Endodermal cell (in vitro differentiated cells): ENCODE results near the gene SMIM1. TPM values are rescaled to one million over a fixed set of nuclear protein-coding genes. Genes with fewer than 3 reads are reported as not detected.

Experiments used
- DNase-seq: peaks from one replicate; pipeline ENCODE4 v3.0.0-alpha.2; 2017
- H3K27ac ChIP-seq: 2 replicates; pipeline ENCODE4 v1.5.1; 2013; ENCODE audit warnings: mild to moderate bottlenecking, low read depth, low read length, moderate library complexity
- H3K27me3 ChIP-seq: 2 replicates; pipeline ENCODE4 v1.6.1; 2013; ENCODE audit warnings: mild to moderate bottlenecking, low read length, moderate library complexity; ENCODE audit not compliant: insufficient read depth, control insufficient read depth, poor library complexity, severe bottlenecking
- H3K36me3 ChIP-seq: 2 replicates; pipeline ENCODE4 v1.7.0; 2013; ENCODE audit warnings: mild to moderate bottlenecking, low read length, moderate library complexity; ENCODE audit not compliant: control insufficient read depth, insufficient read depth
- H3K4me1 ChIP-seq: one replicate; pipeline ENCODE4 v1.7.0; 2013; ENCODE audit warnings: low read length; ENCODE audit not compliant: control insufficient read depth, insufficient read depth
- H3K4me3 ChIP-seq: 2 replicates; pipeline ENCODE4 v1.5.1; 2013; ENCODE audit warnings: mild to moderate bottlenecking, low read length, moderate library complexity
- H3K9ac ChIP-seq: 2 replicates; pipeline ENCODE4 v1.6.1; 2013; ENCODE audit warnings: mild to moderate bottlenecking, low read length, moderate library complexity; ENCODE audit not compliant: poor library complexity, severe bottlenecking; ENCODE audit errors: extremely low read depth
- H3K9me3 ChIP-seq: 2 replicates; pipeline ENCODE4 v1.6.1; 2013; ENCODE audit warnings: mild to moderate bottlenecking, low read length, moderate library complexity; ENCODE audit not compliant: control insufficient read depth
- H3K27ac Mint-ChIP-seq: 2 replicates; pipeline ENCODE4 v1.8.0; 2020; ENCODE audit warnings: mixed read lengths
- H3K27me3 Mint-ChIP-seq: 2 replicates; pipeline ENCODE4 v1.8.0; 2021; ENCODE audit warnings: mild to moderate bottlenecking, mixed read lengths; ENCODE audit not compliant: insufficient read depth
- H3K36me3 Mint-ChIP-seq: 2 replicates; pipeline ENCODE4 v1.8.0; 2020; ENCODE audit warnings: low read depth, mixed read lengths
- H3K4me1 Mint-ChIP-seq: 2 replicates; pipeline ENCODE4 v1.8.0; 2020; ENCODE audit warnings: mixed read lengths
- H3K4me3 Mint-ChIP-seq: 2 replicates; pipeline ENCODE4 v1.8.0; 2020; ENCODE audit warnings: mild to moderate bottlenecking, moderate library complexity, mixed read lengths
- H3K9me3 Mint-ChIP-seq: 2 replicates; pipeline ENCODE4 v1.8.0; 2020; ENCODE audit warnings: mild to moderate bottlenecking, mixed read lengths
- CTCF ChIP-seq: fragments of 200-600 bp; sonication (generic); conservative IDR thresholded peaks from 2 replicates; pipeline ENCODE4 v1.5.0; 2021; ENCODE audit warnings: antibody characterized with exemption, mild to moderate bottlenecking
- WGBS, 2 experiments: methylation state at CpG; one replicate each; pipeline versions ENCODE4 v1.1.5 to v1.1.7; 2013; ENCODE audit warnings: missing lambda C conversion rate in 2 of 2, mixed read lengths in 1 of 2; ENCODE audit not compliant: insufficient coverage in 1 of 2, insufficient read length in 1 of 2; 5-methylcytosine and 5-hydroxymethylcytosine counted together
- total RNA-seq, 2 donors: library from RNA; stranded (reverse); fragmentation: NEBNext Ultra II Directional in 1 of 2; extraction: Animal tissue kit (Norgen Biotek cat#: 25700) in 1 of 2; gene quantifications; 2 replicates in 1 of 2; 3 replicates in 1 of 2; pipeline ENCODE4 v1.2.1, GENCODE V29; 2021

Gene SMIM1
- total RNA-seq, 2 donors from 2014 or later = 11.1 to 15.0 TPM

- DNase-seq = no peak
- no peaks in the 10 kb centered on the region for H3K27me3 ChIP-seq
- Mint-ChIP-seq H3K27me3 (peaks cover 4% of the 10 kb centered on the region), H3K4me3 (no peak overlapping the region), H3K9me3 (no peaks in the 10 kb centered on the region), H3K4me1 (no peaks in the 10 kb centered on the region), H3K36me3 (no peaks in the 10 kb centered on the region), H3K27ac (no peak overlapping the region)
- no peak overlapping the region for H3K9ac ChIP-seq
- H3K4me1 ChIP-seq = no peaks in the 10 kb centered on the region
- no peak overlapping the region for H3K27ac ChIP-seq
- no peak overlapping the region for H3K4me3 ChIP-seq
- no peaks in the 10 kb centered on the region for H3K9me3 ChIP-seq
- H3K36me3 ChIP-seq = no peaks in the 10 kb centered on the region
- TF ChIP-seq CTCF = no peak
- WGBS, 2 experiments = 88 to 90% methylated on average over 14 to 32 of the region's 32 CpGs
Measured at GRCh38 chr1:3729594-3730542, 42.7 kb upstream of the SMIM1 start.

- WGBS, 2 experiments = 93 to 94% methylated on average over 21 to 25 of the region's 25 CpGs
- no peak overlapping the region for H3K4me3 ChIP-seq
- Mint-ChIP-seq H3K4me1 (no peaks in the 10 kb centered on the region), H3K27me3 (peaks cover 4% of the 10 kb centered on the region), H3K4me3 (no peak overlapping the region), H3K9me3 (no peaks in the 10 kb centered on the region), H3K36me3 (peaks cover under 1% of the 10 kb centered on the region), H3K27ac (no peak overlapping the region)
- no peaks in the 10 kb centered on the region for H3K4me1 ChIP-seq
- H3K36me3 ChIP-seq = no peaks in the 10 kb centered on the region
- H3K9me3 ChIP-seq = no peaks in the 10 kb centered on the region
- H3K9ac ChIP-seq = no peak overlapping the region
- DNase-seq = no peak
- no peak for TF ChIP-seq CTCF
- no peak overlapping the region for H3K27ac ChIP-seq
- H3K27me3 ChIP-seq = no peaks in the 10 kb centered on the region
Measured at GRCh38 chr1:3730543-3731247, 41.9 kb upstream of the SMIM1 start.

GRCh38 chr1:3731583-3732433 is 40.7 kb upstream of the SMIM1 start:
- no peak overlapping the region for H3K4me3 Mint-ChIP-seq
- no peak overlapping the region for H3K27ac ChIP-seq

More at GRCh38 chr1:3731583-3732433, 40.7 kb upstream of the SMIM1 start:
- TF ChIP-seq CTCF = no peak
- Mint-ChIP-seq H3K9me3 (no peaks in the 10 kb centered on the region), H3K27ac (no peak overlapping the region), H3K4me1 (no peaks in the 10 kb centered on the region), H3K36me3 (peaks cover 5% of the 10 kb centered on the region), H3K27me3 (peaks cover 4% of the 10 kb centered on the region)
- peaks cover 7% of the 10 kb centered on the region for H3K36me3 ChIP-seq
- no peaks in the 10 kb centered on the region for H3K27me3 ChIP-seq
- H3K9me3 ChIP-seq = no peaks in the 10 kb centered on the region
- H3K4me3 ChIP-seq = no peak overlapping the region
- no peak overlapping the region for H3K9ac ChIP-seq
- no peak for DNase-seq
- 82 to 84% methylated on average over 16 to 25 of the region's 25 CpGs for WGBS, 2 experiments
- H3K4me1 ChIP-seq = no peaks in the 10 kb centered on the region
